ENCODE results near the gene MYL2. TPM values are rescaled to one million over a fixed set of nuclear protein-coding genes. Genes with fewer than 3 reads are reported as not detected.

Gene MYL2
- total RNA-seq, 1 donor from 2014 or later: not detected

GRCh38 chr12:110928700-110929099 is 8.3 kb upstream of the MYL2 start:
- FAIRE-seq (no peak), DNase-seq (ENCODE audit: low read depth) (no peak)
- no peaks in the 10 kb centered on the region for H3K36me3 ChIP-seq (ENCODE audit: control insufficient read depth, insufficient read depth, low read length)
- no peak overlapping the region for H3K4me3 ChIP-seq (ENCODE audit: low read depth, low read length)
- TF ChIP-seq CTCF (IDR thresholded peaks at IDR 0.05; ENCODE audit: insufficient read depth, low read length, severe bottlenecking): no peak
- H3K27me3 ChIP-seq (ENCODE audit: control insufficient read depth, insufficient read depth, low read length): no peaks in the 10 kb centered on the region

GRCh38 chr12:110927546-110927945 is 7.2 kb upstream of the MYL2 start:
- no peak overlapping the region for H3K4me3 ChIP-seq (ENCODE audit: low read depth, low read length)
- FAIRE-seq (no peak), DNase-seq (ENCODE audit: low read depth) (no peak)
- H3K27me3 ChIP-seq (ENCODE audit: control insufficient read depth, insufficient read depth, low read length): no peaks in the 10 kb centered on the region
- TF ChIP-seq CTCF (IDR thresholded peaks at IDR 0.05; ENCODE audit: insufficient read depth, low read length, severe bottlenecking): no peak
- no peaks in the 10 kb centered on the region for H3K36me3 ChIP-seq (ENCODE audit: control insufficient read depth, insufficient read depth, low read length)

- Histone ChIP-seq H3K27me3 (ENCODE audit: control insufficient read depth, insufficient read depth, low read length) (no peaks in the 10 kb centered on the region), H3K4me3 (ENCODE audit: low read depth, low read length) (no peak overlapping the region), H3K36me3 (ENCODE audit: control insufficient read depth, insufficient read depth, low read length) (no peaks in the 10 kb centered on the region)
- no peak for TF ChIP-seq CTCF (IDR thresholded peaks at IDR 0.05; ENCODE audit: insufficient read depth, low read length, severe bottlenecking)
- FAIRE-seq (no peak), DNase-seq (ENCODE audit: low read depth) (no peak)
Measured at GRCh38 chr12:110923692-110924334, 3.4 kb upstream of the MYL2 start.

- DNase-seq (ENCODE audit: low read depth) (no peak), FAIRE-seq (no peak)
- no peaks in the 10 kb centered on the region for H3K27me3 ChIP-seq (ENCODE audit: control insufficient read depth, insufficient read depth, low read length)
- H3K4me3 ChIP-seq (ENCODE audit: low read depth, low read length): no peak overlapping the region
- H3K36me3 ChIP-seq (ENCODE audit: control insufficient read depth, insufficient read depth, low read length): no peaks in the 10 kb centered on the region
- no peak for TF ChIP-seq CTCF (IDR thresholded peaks at IDR 0.05; ENCODE audit: insufficient read depth, low read length, severe bottlenecking)
Measured at GRCh38 chr12:110923192-110923591, 2.8 kb upstream of the MYL2 start.

- FAIRE-seq (no peak), DNase-seq (ENCODE audit: low read depth) (no peak)
- H3K36me3 ChIP-seq (ENCODE audit: control insufficient read depth, insufficient read depth, low read length): no peaks in the 10 kb centered on the region
- no peak for TF ChIP-seq CTCF (IDR thresholded peaks at IDR 0.05; ENCODE audit: insufficient read depth, low read length, severe bottlenecking)
- H3K4me3 ChIP-seq (ENCODE audit: low read depth, low read length): no peak overlapping the region
- H3K27me3 ChIP-seq (ENCODE audit: control insufficient read depth, insufficient read depth, low read length): no peaks in the 10 kb centered on the region
Measured at GRCh38 chr12:110922652-110923051, 2.3 kb upstream of the MYL2 start.

- Histone ChIP-seq H3K4me3 (ENCODE audit: low read depth, low read length) (no peak overlapping the region), H3K36me3 (ENCODE audit: control insufficient read depth, insufficient read depth, low read length) (no peaks in the 10 kb centered on the region), H3K27me3 (ENCODE audit: control insufficient read depth, insufficient read depth, low read length) (no peaks in the 10 kb centered on the region)
- TF ChIP-seq CTCF (IDR thresholded peaks at IDR 0.05; ENCODE audit: insufficient read depth, low read length, severe bottlenecking): no peak
- no peak for FAIRE-seq
- peak; percentile 46 for DNase-seq (ENCODE audit: low read depth)
Measured at GRCh38 chr12:110921262-110921661, 883 bp upstream of the MYL2 start.
